Measurements from ENCODE around the gene ZNRF1.

DNA sequence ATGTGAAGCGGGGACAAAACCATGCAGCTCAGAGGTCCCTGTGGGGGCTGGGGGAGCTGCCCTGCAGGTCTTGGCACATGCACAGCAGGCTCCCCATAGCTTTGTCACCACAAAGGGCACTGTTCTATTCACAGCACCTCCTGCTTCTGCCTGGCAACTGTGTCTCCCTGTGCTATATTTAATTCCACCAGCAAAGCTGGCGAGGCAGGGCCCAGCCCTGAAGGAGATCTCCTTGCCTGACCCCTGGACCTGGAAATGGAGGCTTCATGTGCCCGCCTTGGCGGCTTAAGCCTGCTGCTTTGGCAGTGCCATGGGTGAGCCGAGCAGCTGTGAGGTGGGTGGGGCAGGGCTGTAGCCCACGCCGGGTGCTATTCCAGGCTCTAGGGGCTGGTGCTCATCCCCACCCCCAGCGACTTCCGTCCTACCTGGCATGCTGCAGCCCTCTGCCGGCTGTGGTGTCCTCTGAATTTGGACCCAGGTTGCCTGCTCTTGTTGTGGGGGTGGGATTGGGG, 111.0 kb downstream of the ZNRF1 start:
- TF ChIP-seq CTCF (IDR thresholded peaks at IDR 0.05; ENCODE audit: control extremely low read depth in 1 of 3, insufficient read depth in 1 of 3, low read depth in 1 of 3, low read length in 3 of 3) = no peak
- TF ChIP-seq EZH2 (IDR thresholded peaks at IDR 0.05; ENCODE audit: low read depth, low read length, severe bottlenecking) = no peak
- TF ChIP-seq JUN (IDR thresholded peaks at IDR 0.05; ENCODE audit: low read depth, low read length) = no peak
- no peak for TF ChIP-seq KDM1A (IDR thresholded peaks at IDR 0.05; ENCODE audit: borderline replicate concordance, low read length)
- no peak for TF ChIP-seq BACH1 (IDR thresholded peaks at IDR 0.05; ENCODE audit: low read length)
- no peak for TF ChIP-seq YY1 (IDR thresholded peaks at IDR 0.05; ENCODE audit: low read depth, low read length)
- TF ChIP-seq TAF1 (IDR thresholded peaks at IDR 0.05; ENCODE audit: low read depth, low read length) = no peak

Data from H1 (cell line).